ENCODE results near the gene HEPACAM. TPM values are rescaled to one million over a fixed set of nuclear protein-coding genes. Genes with fewer than 3 reads are reported as not detected.

The HEPACAM gene
- total RNA-seq, 1 donor from 2014 or later: 0.08 TPM

GRCh38 chr11:124950601-124951330 is 14.9 kb upstream of the HEPACAM start:
- Mint-ChIP-seq H3K27me3 (ENCODE audit: unreplicated experiment) (peaks cover 2% of the 10 kb centered on the region), H3K4me3 (ENCODE audit: unreplicated experiment) (no peak overlapping the region), H3K9me3 (ENCODE audit: unreplicated experiment) (no peaks in the 10 kb centered on the region), H3K4me1 (ENCODE audit: unreplicated experiment) (no peaks in the 10 kb centered on the region), H3K27ac (ENCODE audit: unreplicated experiment) (no peak overlapping the region), H3K36me3 (ENCODE audit: low read depth, unreplicated experiment) (no peaks in the 10 kb centered on the region)
- no peak for DNase-seq (ENCODE audit: low spot score)
- TF ChIP-seq, protein P1, sequence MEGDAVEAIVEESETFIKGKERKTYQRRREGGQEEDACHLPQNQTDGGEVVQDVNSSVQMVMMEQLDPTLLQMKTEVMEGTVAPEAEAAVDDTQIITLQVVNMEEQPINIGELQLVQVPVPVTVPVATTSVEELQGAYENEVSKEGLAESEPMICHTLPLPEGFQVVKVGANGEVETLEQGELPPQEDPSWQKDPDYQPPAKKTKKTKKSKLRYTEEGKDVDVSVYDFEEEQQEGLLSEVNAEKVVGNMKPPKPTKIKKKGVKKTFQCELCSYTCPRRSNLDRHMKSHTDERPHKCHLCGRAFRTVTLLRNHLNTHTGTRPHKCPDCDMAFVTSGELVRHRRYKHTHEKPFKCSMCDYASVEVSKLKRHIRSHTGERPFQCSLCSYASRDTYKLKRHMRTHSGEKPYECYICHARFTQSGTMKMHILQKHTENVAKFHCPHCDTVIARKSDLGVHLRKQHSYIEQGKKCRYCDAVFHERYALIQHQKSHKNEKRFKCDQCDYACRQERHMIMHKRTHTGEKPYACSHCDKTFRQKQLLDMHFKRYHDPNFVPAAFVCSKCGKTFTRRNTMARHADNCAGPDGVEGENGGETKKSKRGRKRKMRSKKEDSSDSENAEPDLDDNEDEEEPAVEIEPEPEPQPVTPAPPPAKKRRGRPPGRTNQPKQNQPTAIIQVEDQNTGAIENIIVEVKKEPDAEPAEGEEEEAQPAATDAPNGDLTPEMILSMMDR (IDR thresholded peaks at IDR 0.05; ENCODE audit: unreplicated experiment): no peak

- DNase-seq (ENCODE audit: low spot score): no peak
- no peaks in the 10 kb centered on the region for H3K36me3 Mint-ChIP-seq (ENCODE audit: low read depth, unreplicated experiment)
Observed at GRCh38 chr11:124946735-124947141, 10.9 kb upstream of the HEPACAM start.

GRCh38 chr11:124945826-124946225 is 10.0 kb upstream of the HEPACAM start:
- Mint-ChIP-seq H3K4me3 (ENCODE audit: unreplicated experiment) (no peak overlapping the region), H3K27me3 (ENCODE audit: unreplicated experiment) (peaks cover 2% of the 10 kb centered on the region), H3K36me3 (ENCODE audit: low read depth, unreplicated experiment) (no peaks in the 10 kb centered on the region), H3K4me1 (ENCODE audit: unreplicated experiment) (no peaks in the 10 kb centered on the region), H3K27ac (ENCODE audit: unreplicated experiment) (no peak overlapping the region), H3K9me3 (ENCODE audit: unreplicated experiment) (no peaks in the 10 kb centered on the region)
- TF ChIP-seq, protein P1 (IDR thresholded peaks at IDR 0.05; ENCODE audit: unreplicated experiment): no peak
- no peak for DNase-seq (ENCODE audit: low spot score)

More at GRCh38 chr11:124946735-124947141, 10.9 kb upstream of the HEPACAM start:
- Mint-ChIP-seq H3K27me3 (ENCODE audit: unreplicated experiment) (peaks cover 2% of the 10 kb centered on the region), H3K4me1 (ENCODE audit: unreplicated experiment) (no peaks in the 10 kb centered on the region), H3K27ac (ENCODE audit: unreplicated experiment) (no peak overlapping the region), H3K4me3 (ENCODE audit: unreplicated experiment) (no peak overlapping the region), H3K9me3 (ENCODE audit: unreplicated experiment) (no peaks in the 10 kb centered on the region)
- TF ChIP-seq, protein P1 (IDR thresholded peaks at IDR 0.05; ENCODE audit: unreplicated experiment): no peak

- Mint-ChIP-seq H3K27ac (ENCODE audit: unreplicated experiment) (no peak overlapping the region), H3K27me3 (ENCODE audit: unreplicated experiment) (peaks cover 2% of the 10 kb centered on the region), H3K4me1 (ENCODE audit: unreplicated experiment) (no peaks in the 10 kb centered on the region), H3K4me3 (ENCODE audit: unreplicated experiment) (no peak overlapping the region), H3K36me3 (ENCODE audit: low read depth, unreplicated experiment) (no peaks in the 10 kb centered on the region), H3K9me3 (ENCODE audit: unreplicated experiment) (no peaks in the 10 kb centered on the region)
- DNase-seq (ENCODE audit: low spot score): no peak
- TF ChIP-seq, protein P1 (IDR thresholded peaks at IDR 0.05; ENCODE audit: unreplicated experiment): no peak
Observed at GRCh38 chr11:124944565-124944964, 8.7 kb upstream of the HEPACAM start.

DNA sequence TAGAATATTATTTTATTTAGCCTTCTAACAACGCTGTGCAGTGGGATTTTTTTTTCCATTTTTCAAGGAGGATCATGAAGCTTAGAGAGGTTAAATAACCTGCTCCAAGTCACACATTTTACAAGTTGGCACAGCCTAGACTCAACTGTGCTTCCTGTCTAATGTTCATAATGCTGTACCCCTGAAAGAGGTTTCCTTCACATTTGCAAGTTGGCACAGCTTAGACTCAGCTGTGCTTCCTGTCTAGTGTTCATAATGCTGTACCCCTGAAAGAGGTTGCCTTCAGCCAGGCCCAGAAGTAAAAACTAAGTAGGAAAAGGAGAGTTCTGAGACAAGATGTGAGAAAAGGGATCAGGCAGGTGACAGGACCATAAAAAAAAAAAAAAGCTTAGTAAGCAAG is 7.9 kb upstream of the HEPACAM start:
- Mint-ChIP-seq H3K36me3 (ENCODE audit: low read depth, unreplicated experiment) (no peaks in the 10 kb centered on the region), H3K27ac (ENCODE audit: unreplicated experiment) (no peak overlapping the region), H3K4me1 (ENCODE audit: unreplicated experiment) (no peaks in the 10 kb centered on the region), H3K4me3 (ENCODE audit: unreplicated experiment) (no peak overlapping the region), H3K27me3 (ENCODE audit: unreplicated experiment) (peaks cover 2% of the 10 kb centered on the region), H3K9me3 (ENCODE audit: unreplicated experiment) (no peaks in the 10 kb centered on the region)
- TF ChIP-seq, protein P1 (IDR thresholded peaks at IDR 0.05; ENCODE audit: unreplicated experiment): no peak
- no peak for DNase-seq (ENCODE audit: low spot score)

All from endothelial cell (in vitro differentiated cells).